Measurements from ENCODE around the gene ADARB2. TPM values are rescaled to one million over a fixed set of nuclear protein-coding genes. Genes with fewer than 3 reads are reported as not detected.
"Not testable (repeated sequence)": the region's sequence is repeated elsewhere in the genome, so short reads cannot be mapped to it uniquely, and the experiment has no call there.

ADARB2 gene
- total RNA-seq, 3 donors from 2014 or later, result 0.31 to 4.2 TPM; not detected in 1

GRCh38 chr10:1440897-1441296 lies 296.4 kb downstream of the ADARB2 start:
- Histone ChIP-seq H3K4me3 (no peak overlapping the region), H3K9me3 (no peaks in the 10 kb centered on the region), H3K4me1 (ENCODE audit: low read depth) (no peaks in the 10 kb centered on the region), H3K36me3 (ENCODE audit: low read depth) (no peaks in the 10 kb centered on the region)
- intact Hi-C loops (cut with DNase I, micrococcal nuclease), result no loop called here
- DNase-seq, result no peak
- no peak for ATAC-seq
- no peak for TF ChIP-seq CTCF (IDR thresholded peaks at IDR 0.05)

DNA sequence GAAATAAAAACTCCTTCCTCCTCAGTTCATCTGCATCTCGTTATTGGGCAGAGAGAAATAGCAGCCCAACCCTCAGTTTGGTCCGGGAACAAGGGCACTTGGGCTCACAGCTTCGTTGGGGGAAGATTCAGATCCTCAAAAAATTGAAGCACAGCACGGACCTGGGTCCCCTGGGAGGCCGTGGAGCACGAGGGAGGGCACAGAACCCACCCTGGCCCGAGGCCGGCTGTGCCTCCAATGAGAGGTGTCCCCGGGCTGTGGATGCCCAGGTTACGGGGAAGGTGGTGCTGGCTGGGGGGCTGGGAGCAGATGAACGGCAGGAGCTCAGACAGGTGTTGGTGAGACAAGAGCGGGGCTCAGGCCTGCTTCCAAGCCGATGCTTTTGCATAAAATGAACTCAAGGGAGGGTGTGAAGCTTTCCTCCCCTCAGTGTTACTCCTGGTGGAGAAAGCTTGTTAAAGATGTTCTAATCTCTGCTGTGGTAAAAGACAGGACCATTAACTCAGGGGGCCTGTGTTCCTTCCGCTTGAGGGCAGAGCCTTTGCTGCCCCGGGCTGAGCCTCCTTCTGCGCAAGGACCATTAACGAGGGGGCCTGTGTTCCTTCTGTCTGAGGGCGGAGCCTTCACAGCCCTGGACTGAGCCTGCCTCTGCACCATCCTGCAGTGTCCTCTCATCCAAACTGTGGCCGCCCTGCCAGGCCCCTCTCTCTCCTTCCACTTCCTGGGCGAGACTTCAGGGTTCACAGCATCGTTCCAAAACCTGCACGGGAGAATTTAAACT lies 302.2 kb downstream of the ADARB2 start:
- no peaks in the 10 kb centered on the region for H3K4me1 ChIP-seq (ENCODE audit: low read depth)
- intact Hi-C loops (cut with DNase I, micrococcal nuclease), result no loop called here
- DNase-seq (no peak), ATAC-seq (no peak)
- no peaks in the 10 kb centered on the region for H3K36me3 ChIP-seq (ENCODE audit: low read depth)
- H3K9me3 ChIP-seq, result no peaks in the 10 kb centered on the region
- H3K4me3 ChIP-seq, result no peak overlapping the region
- TF ChIP-seq CTCF (IDR thresholded peaks at IDR 0.05), result no peak

- no peaks in the 10 kb centered on the region for H3K36me3 ChIP-seq (ENCODE audit: low read depth)
- TF ChIP-seq CTCF (IDR thresholded peaks at IDR 0.05), result no peak
- no peaks in the 10 kb centered on the region for H3K4me1 ChIP-seq (ENCODE audit: low read depth)
- intact Hi-C loops (cut with DNase I, micrococcal nuclease), result no loop called here
- ATAC-seq, result no peak
- DNase-seq, result no peak
- no peak overlapping the region for H3K4me3 ChIP-seq
- no peaks in the 10 kb centered on the region for H3K9me3 ChIP-seq
These were observed 303.1 kb downstream of the ADARB2 start for GRCh38 chr10:1434202-1434601.

DNA sequence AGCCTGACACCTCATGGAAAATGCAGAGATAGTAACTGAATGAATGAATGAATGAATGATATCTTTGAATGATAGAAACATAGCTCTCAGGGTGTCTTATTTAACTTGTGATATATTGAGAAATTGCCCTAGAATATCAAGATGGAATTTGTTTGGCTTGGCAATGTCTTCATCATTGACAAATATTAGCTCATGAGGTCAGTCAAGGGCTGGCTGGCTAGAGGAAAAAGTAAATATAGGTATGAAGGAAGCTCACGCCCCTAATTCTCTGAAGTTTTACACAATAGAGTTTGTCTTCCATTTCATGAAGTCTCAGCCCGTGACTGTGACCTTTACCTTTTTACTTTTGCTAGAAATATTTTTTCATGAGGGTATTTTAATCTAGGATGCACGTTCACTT lies 305.2 kb downstream of the ADARB2 start:
- TF ChIP-seq CTCF (IDR thresholded peaks at IDR 0.05), result no peak
- Histone ChIP-seq H3K9me3 (no peaks in the 10 kb centered on the region), H3K4me1 (ENCODE audit: low read depth) (no peaks in the 10 kb centered on the region), H3K4me3 (no peak overlapping the region), H3K36me3 (ENCODE audit: low read depth) (no peaks in the 10 kb centered on the region)
- no peak for DNase-seq
- no peak for ATAC-seq
- intact Hi-C loops (cut with DNase I, micrococcal nuclease), result no loop called here

DNA sequence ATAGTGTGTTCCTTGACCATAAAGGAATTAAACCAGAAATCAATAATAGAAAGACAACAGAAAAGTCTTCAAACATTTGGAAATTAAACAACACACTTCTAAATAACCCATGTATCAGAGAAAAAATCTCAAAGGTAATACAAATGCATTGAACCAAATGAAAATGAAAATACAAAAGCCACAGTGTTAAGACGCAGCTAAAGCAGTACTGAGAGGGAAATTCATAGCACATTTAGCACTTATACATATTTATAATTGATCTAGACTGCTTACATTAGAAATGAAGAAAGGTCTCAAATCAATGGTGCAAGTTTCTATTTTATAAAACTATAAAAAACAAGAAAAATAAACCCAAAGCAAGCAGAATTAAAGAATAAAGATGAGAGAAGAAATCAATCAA lies 306.1 kb downstream of the ADARB2 start:
- ATAC-seq (no peak), DNase-seq (no peak)
- no peaks in the 10 kb centered on the region for H3K4me1 ChIP-seq (ENCODE audit: low read depth)
- H3K4me3 ChIP-seq, result no peak overlapping the region
- intact Hi-C loops (cut with DNase I, micrococcal nuclease), result no loop called here
- TF ChIP-seq CTCF (IDR thresholded peaks at IDR 0.05), result no peak
- no peaks in the 10 kb centered on the region for H3K36me3 ChIP-seq (ENCODE audit: low read depth)
- no peaks in the 10 kb centered on the region for H3K9me3 ChIP-seq

DNA sequence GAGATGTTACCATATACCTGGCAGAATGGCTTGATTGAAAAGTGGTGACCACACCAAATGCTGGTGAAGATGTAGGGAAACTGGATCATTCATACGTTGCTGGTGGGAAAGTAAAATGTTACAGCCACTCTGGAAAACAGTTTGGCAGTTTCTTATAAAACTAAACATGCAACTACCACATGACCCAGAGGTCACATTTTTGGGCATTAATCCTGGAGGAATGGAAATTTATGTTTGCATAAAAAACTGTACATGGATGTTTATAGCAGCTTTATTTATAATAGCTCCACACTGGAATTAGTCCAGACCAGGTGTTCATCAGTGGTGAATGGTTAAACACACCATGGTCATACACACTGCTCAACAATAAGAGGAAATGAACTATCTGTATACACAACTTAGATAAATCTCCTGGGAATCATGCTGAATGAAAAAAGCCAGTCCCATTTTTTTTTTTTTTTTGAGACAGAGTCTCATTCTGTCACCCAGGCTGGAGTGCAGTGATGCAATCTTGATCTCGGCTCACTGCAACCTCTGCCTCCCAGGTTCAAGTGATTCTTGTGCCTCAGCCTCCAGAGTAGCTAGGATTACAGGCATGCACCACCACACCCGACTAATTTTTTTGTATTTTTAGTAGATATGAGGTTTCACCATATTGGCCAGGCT lies 309.7 kb downstream of the ADARB2 start:
- H3K4me1 ChIP-seq (ENCODE audit: low read depth); H3K4me3 ChIP-seq; ATAC-seq; H3K9me3 ChIP-seq; intact Hi-C loops (cut with DNase I, micrococcal nuclease); DNase-seq; H3K36me3 ChIP-seq (ENCODE audit: low read depth): not testable (repeated sequence)
